GM18526 (cell line): ENCODE measurements around the gene MORN1.

ENCODE experiments used
- POLR2A ChIP-seq: IDR thresholded peaks from 3 replicates; pipeline ENCODE4 v1.6.1; 2011; ENCODE audit not compliant: insufficient read length; ENCODE audit errors: extremely low read depth

MORN1 gene

GRCh38 chr1:2335721-2336455 lies 55.5 kb downstream of the MORN1 start:
- TF ChIP-seq POLR2A: no peak

GRCh38 chr1:2334883-2335534 lies 56.3 kb downstream of the MORN1 start:
- TF ChIP-seq POLR2A: no peak

DNA sequence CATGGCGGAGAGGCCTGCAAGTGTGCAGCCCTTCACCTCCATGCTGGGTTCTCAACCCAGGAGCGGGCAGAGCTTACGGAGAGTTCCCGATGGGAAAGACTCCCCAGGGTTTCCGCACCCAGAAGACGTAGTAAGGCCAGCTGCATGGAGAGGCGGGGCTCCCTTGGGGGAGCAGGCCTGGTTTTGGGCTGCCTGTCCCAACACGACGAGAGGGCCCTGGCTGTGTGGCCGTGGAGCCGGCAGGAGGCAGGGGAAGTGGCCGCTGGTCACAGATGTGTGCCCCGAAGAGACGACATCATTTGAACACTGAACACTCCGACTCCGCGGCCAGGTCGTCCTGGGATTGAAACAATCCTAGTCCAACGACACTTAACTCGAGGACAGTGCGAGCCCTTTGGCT lies 57.0 kb downstream of the MORN1 start:
- no peak for TF ChIP-seq POLR2A

DNA sequence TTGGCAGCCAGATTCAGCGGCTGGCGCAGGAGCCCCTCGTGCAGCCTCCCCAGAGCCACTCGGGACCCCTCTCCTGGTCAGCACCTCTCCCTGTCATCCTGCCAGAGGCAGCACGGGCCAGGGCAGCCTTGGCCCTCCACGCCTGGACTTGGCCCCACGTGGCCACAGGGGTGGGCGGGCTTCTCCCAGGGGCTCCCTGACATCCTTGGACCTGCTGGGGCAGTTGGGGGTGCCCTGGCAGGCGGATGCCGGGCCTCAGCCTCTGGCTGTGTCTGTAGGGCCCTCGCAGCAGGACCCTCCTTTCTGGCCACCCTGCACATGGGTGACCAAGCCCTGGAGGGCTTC lies 60.2 kb downstream of the MORN1 start:
- no peak for TF ChIP-seq POLR2A

GRCh38 chr1:2330519-2331199 lies 60.7 kb downstream of the MORN1 start:
- no peak for TF ChIP-seq POLR2A

DNA sequence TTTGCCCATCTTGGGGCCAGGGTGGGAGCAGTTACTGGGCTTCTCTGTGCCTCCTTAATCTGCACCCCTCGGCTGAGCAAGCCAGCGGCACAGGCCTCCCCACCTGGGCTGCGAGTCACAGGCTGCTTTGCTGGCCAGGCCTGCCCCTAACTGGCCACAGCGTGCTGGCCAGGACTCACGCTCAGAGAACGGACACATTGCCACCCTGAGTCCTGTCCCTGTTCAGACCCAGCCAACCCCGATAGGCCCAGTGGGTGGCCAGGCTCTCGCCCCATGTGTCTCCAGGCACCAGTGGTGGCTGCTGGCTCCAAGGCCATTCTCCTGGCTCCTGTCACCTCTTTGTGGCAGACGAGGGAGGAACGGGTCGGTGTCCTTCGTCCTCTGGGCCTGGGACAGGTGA lies 61.3 kb downstream of the MORN1 start:
- no peak for TF ChIP-seq POLR2A

DNA sequence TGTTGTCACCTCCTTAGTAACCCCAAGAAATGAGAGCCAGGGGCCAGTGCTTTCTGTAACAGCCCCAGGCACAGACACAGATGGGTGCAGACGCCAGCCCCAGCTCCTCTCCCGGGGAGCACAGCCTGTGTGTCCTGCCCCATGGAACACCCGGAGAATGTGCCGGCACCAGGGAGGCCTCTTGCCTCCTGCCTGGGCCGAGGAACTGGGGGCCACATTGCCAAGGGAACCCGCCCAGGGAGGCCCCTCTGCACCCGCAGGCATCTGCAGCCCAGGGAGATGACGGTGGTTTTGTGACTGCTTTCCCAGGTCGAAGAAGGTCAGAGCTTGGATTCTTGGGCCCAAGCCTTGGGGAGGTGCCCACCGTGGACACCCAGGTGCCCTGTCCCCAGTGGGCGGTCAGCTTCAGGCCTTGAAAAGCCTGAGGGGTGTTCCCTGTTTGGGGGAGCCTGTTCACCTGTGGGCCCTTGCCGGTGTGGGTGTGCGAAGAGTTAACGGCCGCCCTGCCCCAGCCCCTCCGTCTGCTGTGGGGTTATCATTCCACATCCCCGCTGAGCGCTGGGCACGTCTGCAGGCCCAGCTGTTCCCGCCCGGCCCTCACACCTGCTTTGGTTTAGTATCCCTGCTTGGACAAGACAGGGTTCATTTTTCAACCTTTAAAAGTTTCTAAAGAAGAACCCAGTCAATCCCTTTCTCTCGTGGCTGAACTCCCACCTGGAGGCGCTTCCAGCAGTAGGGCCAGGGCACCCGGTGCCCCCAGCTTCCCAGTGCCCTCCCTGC lies 62.5 kb downstream of the MORN1 start:
- TF ChIP-seq POLR2A: no peak

- TF ChIP-seq POLR2A: no peak
Observed at GRCh38 chr1:2327841-2328240, 63.5 kb downstream of the MORN1 start.

DNA sequence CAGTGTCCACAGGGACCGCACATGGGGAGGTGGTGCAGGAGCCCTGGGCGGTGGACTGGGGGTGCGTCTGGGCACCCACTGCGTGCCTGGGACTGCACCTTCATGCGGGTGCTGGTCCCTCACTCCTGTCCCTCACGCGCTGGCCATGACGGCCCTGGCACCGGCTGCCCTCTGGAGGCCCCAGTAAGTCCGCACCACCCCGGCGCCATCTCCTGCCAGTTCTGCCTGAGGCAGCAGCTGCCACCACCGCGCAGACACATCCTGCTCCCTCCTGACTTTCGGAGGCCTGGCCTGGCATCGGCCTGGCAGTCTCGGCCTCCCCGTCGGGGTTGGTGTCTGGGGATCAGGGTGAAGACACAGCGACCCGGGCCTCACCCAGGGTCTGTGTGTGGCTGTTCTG lies 64.8 kb downstream of the MORN1 start:
- TF ChIP-seq POLR2A: no peak

DNA sequence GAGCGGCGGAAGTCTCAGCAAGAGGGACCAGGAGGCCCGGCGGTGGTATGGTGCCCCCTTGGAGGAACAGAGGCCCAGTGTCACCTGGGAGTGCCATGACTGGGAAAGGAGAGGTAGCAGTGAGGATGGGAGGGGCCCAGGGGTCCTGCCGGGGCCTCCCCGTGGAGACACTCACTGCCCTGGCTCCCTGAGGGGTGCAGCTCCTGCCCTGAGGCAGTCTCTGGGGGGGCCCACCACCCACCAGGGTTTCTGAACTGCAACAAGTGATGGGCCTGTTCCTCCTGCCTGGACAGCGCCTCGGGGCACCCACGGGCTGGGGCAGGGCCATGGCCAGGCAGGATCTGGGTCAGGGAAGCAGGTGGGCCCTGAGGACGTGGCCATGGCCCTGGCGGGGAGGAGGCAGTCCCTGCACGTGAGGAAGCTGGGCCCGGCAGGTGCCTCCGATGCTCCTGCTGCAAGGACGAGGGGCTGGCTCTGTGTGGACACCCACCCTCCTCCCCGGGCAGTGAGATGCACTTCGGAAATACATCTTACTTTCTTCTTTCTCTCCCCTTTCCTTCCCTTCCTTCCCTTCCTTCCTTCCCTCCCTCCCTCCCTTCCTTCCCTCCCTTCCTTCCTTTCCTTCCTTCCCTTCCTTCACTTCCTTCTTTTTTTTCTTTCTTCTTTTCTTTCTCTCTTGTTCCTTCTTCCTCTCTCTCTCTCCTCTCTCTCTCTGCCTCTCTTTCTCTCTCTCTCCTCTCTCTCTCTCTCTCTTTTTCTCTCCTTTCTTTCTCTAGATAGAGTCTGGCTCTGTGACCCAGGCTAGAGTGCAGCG lies 66.6 kb downstream of the MORN1 start:
- TF ChIP-seq POLR2A: no peak

DNA sequence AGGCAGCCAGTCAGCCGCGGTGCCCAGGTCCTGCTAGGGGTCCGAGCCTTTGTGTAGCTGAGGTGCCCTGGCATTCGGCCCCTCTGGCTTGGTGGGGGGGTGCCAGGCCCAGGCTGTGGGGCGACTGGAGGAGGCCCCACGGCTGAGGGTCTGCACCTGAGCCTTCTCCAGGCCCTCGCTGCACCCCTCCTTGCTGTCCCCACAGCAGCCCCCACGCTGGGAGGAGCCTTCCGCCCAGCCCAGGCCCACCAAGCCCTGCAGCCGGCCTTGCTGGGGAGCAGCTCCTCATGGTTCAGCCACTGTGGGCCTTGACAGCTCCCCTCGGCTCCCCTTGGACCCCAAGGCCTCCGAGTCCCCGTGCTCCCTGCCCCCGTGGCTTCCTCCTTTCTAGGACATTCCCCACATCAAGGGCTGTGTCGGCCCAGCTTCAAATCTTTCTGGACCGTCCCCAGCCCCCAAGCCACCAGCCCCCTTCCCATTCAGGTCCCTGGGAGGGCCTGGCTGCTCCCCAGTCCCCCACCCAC lies 67.8 kb downstream of the MORN1 start:
- TF ChIP-seq POLR2A: no peak

DNA sequence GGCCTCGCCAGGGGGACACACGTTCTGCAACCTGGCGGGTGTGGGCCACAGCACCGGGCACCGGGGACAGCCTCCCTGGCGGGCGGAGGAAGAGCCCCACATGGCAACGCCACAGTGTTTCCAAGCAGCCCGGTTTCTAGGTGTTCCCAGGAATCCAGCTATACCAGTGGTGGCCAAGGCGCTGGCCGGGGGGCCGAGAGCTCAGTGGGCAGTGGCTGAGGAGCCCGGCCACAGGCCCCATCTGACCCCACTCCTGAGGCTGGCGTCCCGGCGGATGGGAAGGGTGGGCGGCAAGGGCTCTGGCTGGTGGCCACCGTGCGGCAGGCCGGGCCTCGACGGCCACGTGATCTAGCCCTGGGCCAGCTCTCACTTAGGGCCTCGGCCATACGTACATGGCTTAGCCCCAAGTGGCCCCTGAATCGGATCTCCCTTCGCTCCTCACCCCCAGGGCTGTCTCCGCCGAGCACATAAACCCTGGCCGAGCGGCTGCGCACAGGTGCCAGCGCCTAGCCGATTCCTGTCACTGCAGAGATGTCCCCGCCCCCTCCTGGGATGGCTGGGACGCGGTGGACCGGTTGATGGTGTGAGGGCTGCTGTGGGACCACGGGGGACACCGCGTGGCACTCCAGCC lies 68.7 kb downstream of the MORN1 start:
- TF ChIP-seq POLR2A: no peak

DNA sequence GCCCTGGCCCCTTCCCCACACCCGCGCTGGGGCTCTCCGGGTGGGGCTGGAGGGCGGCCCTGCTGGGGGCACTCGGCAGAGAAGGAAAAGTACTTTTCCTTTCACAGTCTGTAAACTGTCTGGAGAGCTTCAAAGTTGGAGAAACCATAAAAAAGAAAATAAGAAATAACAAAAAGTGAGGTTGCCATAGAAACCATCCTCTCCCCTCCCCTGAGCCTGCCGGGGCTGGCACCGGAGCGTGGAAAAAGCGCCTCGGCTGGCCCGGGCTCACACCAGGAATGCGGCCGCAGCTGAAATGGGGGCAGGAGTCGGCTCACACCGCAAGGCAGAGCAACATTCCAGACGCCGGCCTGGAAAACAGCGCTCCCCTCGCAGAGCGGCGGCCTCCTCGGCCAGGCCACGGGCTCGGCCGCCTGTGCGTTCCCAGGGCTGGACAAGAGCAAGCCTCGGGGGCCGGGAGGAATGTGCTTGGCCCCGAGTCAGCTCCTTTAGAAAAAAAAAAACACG lies 69.2 kb downstream of the MORN1 start:
- TF ChIP-seq POLR2A: no peak
